Measurements from ENCODE around the gene LRRC25. TPM values are rescaled to one million over a fixed set of nuclear protein-coding genes. Genes with fewer than 3 reads are reported as not detected.

Gene LRRC25
- polyA plus RNA-seq, 1 experiment, result 0.12 TPM

- Histone ChIP-seq H3K27ac (ENCODE audit: low read depth, low read length) (peak overlapping the region; percentile 11), H3K9me3 (ENCODE audit: control insufficient read depth, insufficient read depth, low read length) (peaks cover 13% of the 10 kb centered on the region; the same call in 1 of the 2 replicates), H3K4me3 (ENCODE audit: low read depth, low read length) (peak overlapping the region; percentile 69), H3K27me3 (ENCODE audit: control insufficient read depth, insufficient read depth, low read length) (no peaks in the 10 kb centered on the region)
- TF ChIP-seq, protein P1, sequence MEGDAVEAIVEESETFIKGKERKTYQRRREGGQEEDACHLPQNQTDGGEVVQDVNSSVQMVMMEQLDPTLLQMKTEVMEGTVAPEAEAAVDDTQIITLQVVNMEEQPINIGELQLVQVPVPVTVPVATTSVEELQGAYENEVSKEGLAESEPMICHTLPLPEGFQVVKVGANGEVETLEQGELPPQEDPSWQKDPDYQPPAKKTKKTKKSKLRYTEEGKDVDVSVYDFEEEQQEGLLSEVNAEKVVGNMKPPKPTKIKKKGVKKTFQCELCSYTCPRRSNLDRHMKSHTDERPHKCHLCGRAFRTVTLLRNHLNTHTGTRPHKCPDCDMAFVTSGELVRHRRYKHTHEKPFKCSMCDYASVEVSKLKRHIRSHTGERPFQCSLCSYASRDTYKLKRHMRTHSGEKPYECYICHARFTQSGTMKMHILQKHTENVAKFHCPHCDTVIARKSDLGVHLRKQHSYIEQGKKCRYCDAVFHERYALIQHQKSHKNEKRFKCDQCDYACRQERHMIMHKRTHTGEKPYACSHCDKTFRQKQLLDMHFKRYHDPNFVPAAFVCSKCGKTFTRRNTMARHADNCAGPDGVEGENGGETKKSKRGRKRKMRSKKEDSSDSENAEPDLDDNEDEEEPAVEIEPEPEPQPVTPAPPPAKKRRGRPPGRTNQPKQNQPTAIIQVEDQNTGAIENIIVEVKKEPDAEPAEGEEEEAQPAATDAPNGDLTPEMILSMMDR (IDR thresholded peaks at IDR 0.05; ENCODE audit: low read depth, low read length), result no peak
- DNase-seq (ENCODE audit: low read depth, low spot score), result no peak
- ChIA-PET CTCF (interaction anchor here (0.5 to 1.5 kb wide), 6 partner anchors 12 to 420 kb away, joined by 3 to 5 read pairs (median 3); no protein-coding TSS in a partner anchor), POLR2A (no interaction called here)
Measured at GRCh38 chr19:18438331-18439024, 41.1 kb upstream of the LRRC25 start.

- peak within 1 kb of the TSS; percentile 69 for H3K4me3 ChIP-seq (ENCODE audit: low read depth, low read length)
- ChIA-PET POLR2A (interaction anchor here (0.8 to 1.0 kb wide), 4 partner anchors 12 to 120 kb away, joined by 3 to 4 read pairs (median 4); partner anchors contain the start of gene KXD1), CTCF (interaction anchor here (0.6 to 1.1 kb wide), 2 partner anchors 24 to 91 kb away, joined by 3 to 5 read pairs; no protein-coding TSS in a partner anchor)
- TF ChIP-seq, protein P1 (IDR thresholded peaks at IDR 0.05; ENCODE audit: low read depth, low read length), result no peak
- H3K27me3 ChIP-seq (ENCODE audit: control insufficient read depth, insufficient read depth, low read length), result no peaks in the 10 kb centered on the region
- no peak for DNase-seq (ENCODE audit: low read depth, low spot score)
- H3K9me3 ChIP-seq (ENCODE audit: control insufficient read depth, insufficient read depth, low read length), result peaks cover 13% of the 10 kb centered on the region; the same call in 1 of the 2 replicates
- H3K27ac ChIP-seq (ENCODE audit: low read depth, low read length), result peak within 1 kb of the TSS; percentile 39
Measured at GRCh38 chr19:18437491-18438330, 40.3 kb upstream of the LRRC25 start, which contains the start of gene ISYNA1. Gene ISYNA1 (minus strand): TSS chr19:18438133. CDS start chr19:18437979, 154 bp downstream.

- TF ChIP-seq, protein P1 (IDR thresholded peaks at IDR 0.05; ENCODE audit: low read depth, low read length), result no peak
- CTCF ChIA-PET, result interaction anchor here (0.6 to 1.1 kb wide), 2 partner anchors 25 to 90 kb away, joined by 3 to 5 read pairs; no protein-coding TSS in a partner anchor
- Histone ChIP-seq H3K27ac (ENCODE audit: low read depth, low read length) (no peak overlapping the region), H3K4me3 (ENCODE audit: low read depth, low read length) (peak overlapping the region; percentile 69), H3K9me3 (ENCODE audit: control insufficient read depth, insufficient read depth, low read length) (peaks cover 13% of the 10 kb centered on the region; the same call in 1 of the 2 replicates), H3K27me3 (ENCODE audit: control insufficient read depth, insufficient read depth, low read length) (no peaks in the 10 kb centered on the region)
- no peak for DNase-seq (ENCODE audit: low read depth, low spot score)
- POLR2A ChIA-PET, result interaction anchor here (0.8 to 1.0 kb wide), 5 partner anchors 11 to 121 kb away, joined by 3 to 4 read pairs (median 3); partner anchors contain the start of gene KXD1
Measured at GRCh38 chr19:18436671-18437490, 39.5 kb upstream of the LRRC25 start.

GRCh38 chr19:18435842-18436670 lies 38.6 kb upstream of the LRRC25 start:
- Histone ChIP-seq H3K4me3 (ENCODE audit: low read depth, low read length) (no peak overlapping the region), H3K9me3 (ENCODE audit: control insufficient read depth, insufficient read depth, low read length) (peaks cover 13% of the 10 kb centered on the region; the same call in 1 of the 2 replicates), H3K27ac (ENCODE audit: low read depth, low read length) (no peak overlapping the region), H3K27me3 (ENCODE audit: control insufficient read depth, insufficient read depth, low read length) (no peaks in the 10 kb centered on the region)
- TF ChIP-seq, protein P1 (IDR thresholded peaks at IDR 0.05; ENCODE audit: low read depth, low read length), result no peak
- DNase-seq (ENCODE audit: low read depth, low spot score), result no peak
- CTCF ChIA-PET, result interaction anchor here (0.9 to 1.2 kb wide), 2 partner anchors 15 to 16 kb away, joined by 3 read pairs; no protein-coding TSS in a partner anchor
- POLR2A ChIA-PET, result interaction anchor here (0.8 kb wide), 1 partner anchor 16 kb away, joined by 3 read pairs; no protein-coding TSS in a partner anchor
